ENCODE data around the gene PSMG1. TPM values are rescaled to one million over a fixed set of nuclear protein-coding genes. Genes with fewer than 3 reads are reported as not detected.
"Not testable (repeated sequence)": the region's sequence is repeated elsewhere in the genome, so short reads cannot be mapped to it uniquely, and the experiment has no call there.

The PSMG1 gene
- total RNA-seq, 4 donors from 2014 or later, result 12.9 to 53.5 (median 30.3) TPM

DNA sequence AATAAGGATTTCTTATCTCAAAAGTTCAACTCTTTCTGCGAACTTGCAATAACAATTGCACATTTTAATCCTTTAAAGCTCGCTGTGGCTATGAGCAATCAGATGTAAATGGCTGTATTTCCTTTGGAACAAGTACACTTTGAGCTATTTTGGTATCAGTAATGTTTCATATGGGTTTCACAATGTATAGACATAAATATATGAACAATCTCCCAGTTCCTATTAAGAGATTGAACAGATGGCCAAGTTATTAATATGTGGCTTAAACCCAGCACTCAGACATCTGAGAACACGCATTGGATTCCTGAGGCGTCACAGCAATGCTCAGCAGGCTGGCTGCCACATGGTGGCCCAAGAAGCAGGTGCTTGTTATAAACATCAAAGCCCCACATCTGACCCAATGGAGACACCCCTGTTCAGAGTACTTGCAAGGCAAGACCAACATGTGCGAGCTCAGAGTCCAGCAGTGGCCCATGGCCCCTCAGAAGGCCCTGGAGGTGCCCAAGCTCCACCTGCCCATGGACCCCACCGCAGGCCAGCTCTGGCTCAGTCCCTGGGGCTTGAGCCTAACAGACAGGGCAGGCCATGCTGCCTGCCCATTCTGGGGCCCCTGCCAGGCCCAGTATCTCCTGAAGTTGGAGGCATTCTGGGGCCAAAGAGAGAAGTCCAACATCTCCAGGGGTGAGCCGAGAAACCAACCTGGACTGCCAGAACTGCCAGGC, 23.7 kb downstream of the PSMG1 start:
- H3K27me3 ChIP-seq, result no peaks in the 10 kb centered on the region
- TF ChIP-seq, protein P1, sequence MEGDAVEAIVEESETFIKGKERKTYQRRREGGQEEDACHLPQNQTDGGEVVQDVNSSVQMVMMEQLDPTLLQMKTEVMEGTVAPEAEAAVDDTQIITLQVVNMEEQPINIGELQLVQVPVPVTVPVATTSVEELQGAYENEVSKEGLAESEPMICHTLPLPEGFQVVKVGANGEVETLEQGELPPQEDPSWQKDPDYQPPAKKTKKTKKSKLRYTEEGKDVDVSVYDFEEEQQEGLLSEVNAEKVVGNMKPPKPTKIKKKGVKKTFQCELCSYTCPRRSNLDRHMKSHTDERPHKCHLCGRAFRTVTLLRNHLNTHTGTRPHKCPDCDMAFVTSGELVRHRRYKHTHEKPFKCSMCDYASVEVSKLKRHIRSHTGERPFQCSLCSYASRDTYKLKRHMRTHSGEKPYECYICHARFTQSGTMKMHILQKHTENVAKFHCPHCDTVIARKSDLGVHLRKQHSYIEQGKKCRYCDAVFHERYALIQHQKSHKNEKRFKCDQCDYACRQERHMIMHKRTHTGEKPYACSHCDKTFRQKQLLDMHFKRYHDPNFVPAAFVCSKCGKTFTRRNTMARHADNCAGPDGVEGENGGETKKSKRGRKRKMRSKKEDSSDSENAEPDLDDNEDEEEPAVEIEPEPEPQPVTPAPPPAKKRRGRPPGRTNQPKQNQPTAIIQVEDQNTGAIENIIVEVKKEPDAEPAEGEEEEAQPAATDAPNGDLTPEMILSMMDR (IDR thresholded peaks at IDR 0.05 in 4 of 5, conservative IDR thresholded peaks at IDR 0.05 in 1 of 5), result no peak
- no peak for TF ChIP-seq POLR2A (IDR thresholded peaks at IDR 0.05)
- no peak for DNase-seq
- no peak overlapping the region for H3K27ac ChIP-seq
- peaks cover 0 to under 1% (median 0%) of the 10 kb centered on the region in 3 donors for H3K9me3 ChIP-seq
- H3K36me3 ChIP-seq, result no peaks in the 10 kb centered on the region
- H3K4me3 ChIP-seq, result no peak overlapping the region
- in situ Hi-C loops (cut with MboI; ENCODE audit: low sequenced_read_pairs in 4 of 4) (no loop called here), intact Hi-C loops (cut with DNase I; ENCODE audit: low total_unique reads) (loop anchor here (1.0 kb wide), 1 partner anchor 20 kb away; no protein-coding TSS in a partner anchor)
- ATAC-seq, result no peak
- H3K4me1 ChIP-seq, result peaks cover 0 to 7% of the 10 kb centered on the region in 2 donors

DNA sequence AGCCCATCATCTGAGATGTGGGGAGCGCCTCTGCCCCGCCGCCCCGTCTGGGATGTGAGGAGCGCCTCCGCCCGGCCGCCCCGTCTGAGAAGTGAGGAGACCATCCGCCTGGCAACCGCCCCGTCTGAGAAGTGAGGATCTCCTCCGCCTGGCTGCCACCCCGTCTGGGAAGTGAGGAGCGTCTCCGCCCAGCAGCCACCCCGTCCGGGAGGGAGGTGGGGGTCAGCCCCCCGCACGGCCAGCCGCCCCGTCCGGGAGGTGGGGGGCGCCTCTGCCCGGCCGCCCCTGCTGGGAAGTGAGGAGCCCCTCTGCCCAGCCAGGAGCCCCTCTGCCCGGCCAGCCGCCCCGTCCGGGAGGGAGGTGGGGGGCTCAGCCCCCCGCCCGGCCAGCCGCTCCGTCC, 26.0 kb downstream of the PSMG1 start:
- H3K9me3 ChIP-seq; H3K27ac ChIP-seq; in situ Hi-C loops (cut with MboI; ENCODE audit: low sequenced_read_pairs in 4 of 4); H3K4me3 ChIP-seq; ATAC-seq; H3K36me3 ChIP-seq; intact Hi-C loops (cut with DNase I; ENCODE audit: low total_unique reads); DNase-seq; H3K27me3 ChIP-seq; H3K4me1 ChIP-seq: not testable (repeated sequence)

DNA sequence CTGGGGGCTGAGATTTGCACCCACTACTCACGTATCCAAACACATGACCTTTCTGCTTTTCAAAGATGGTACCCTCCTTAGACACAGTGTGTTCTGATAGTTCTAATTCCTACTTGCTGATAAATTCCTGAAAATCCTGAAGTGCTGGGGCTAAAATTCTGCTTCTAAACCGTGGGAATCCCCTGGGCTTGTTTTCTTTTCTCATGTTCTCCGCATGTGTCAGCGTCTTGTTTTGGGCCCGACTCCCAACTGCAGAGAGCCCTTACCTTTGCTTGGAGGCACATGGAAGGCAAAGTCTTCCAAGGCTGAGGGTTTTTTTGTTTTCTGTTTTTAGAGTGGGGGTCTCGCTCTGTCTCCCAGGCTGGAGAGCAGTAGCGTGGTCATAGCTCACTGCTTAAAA, 27.2 kb downstream of the PSMG1 start:
- in situ Hi-C loops (cut with MboI; ENCODE audit: low sequenced_read_pairs in 4 of 4) (no loop called here), intact Hi-C loops (cut with DNase I; ENCODE audit: low total_unique reads) (no loop called here)
- H3K4me1 ChIP-seq, result peaks cover 5 to 7% of the 10 kb centered on the region in 2 donors
- no peak overlapping the region for H3K27ac ChIP-seq
- TF ChIP-seq, protein P1 (IDR thresholded peaks at IDR 0.05 in 4 of 5, conservative IDR thresholded peaks at IDR 0.05 in 1 of 5), result no peak
- TF ChIP-seq POLR2A (IDR thresholded peaks at IDR 0.05), result no peak
- no peaks in the 10 kb centered on the region for H3K9me3 ChIP-seq
- DNase-seq, result no peak
- ATAC-seq, result no peak
- H3K27me3 ChIP-seq, result no peaks in the 10 kb centered on the region
- H3K36me3 ChIP-seq, result no peaks in the 10 kb centered on the region
- no peak overlapping the region for H3K4me3 ChIP-seq

DNA sequence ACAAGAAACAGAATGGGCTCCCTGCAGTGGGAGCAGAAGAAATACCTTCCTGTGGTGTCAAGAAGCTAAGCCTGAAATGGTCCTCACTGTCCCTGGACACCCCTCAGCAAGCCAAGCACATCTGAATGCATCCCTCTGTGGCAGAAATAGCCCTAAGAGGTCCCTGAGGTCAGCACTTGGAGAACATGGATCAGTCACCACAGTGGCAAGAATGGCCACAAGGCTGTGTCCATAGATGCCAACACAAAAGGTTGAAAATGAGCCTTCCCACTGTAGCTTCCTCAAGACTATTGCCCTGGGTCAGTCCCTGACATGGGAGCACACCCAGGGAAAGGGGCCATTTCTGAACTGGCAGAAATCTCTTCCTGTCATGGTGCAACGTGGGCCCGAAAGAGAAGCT, 27.7 kb downstream of the PSMG1 start:
- H3K9me3 ChIP-seq, result no peaks in the 10 kb centered on the region

DNA sequence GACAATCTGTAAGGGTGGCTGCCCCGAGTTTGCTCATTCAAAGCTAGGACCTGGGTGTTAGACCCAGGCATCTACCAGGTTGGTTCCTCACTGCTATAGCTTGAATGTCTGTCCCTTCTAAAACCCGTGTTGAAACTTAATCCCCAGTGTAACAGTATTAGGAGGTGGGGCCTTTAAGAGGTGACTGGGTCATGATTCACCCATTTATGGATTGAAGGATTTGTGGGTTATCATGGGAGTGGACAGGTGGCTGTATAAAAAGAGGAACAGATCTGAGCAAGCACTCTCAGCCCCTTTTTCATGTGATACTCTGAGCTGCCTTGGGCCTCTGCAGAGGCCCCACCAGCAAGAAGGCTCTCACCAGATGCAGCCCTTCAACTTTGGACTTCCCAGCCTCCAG, 29.4 kb downstream of the PSMG1 start:
- H3K4me1 ChIP-seq, result peaks cover 0 to 5% of the 10 kb centered on the region in 2 donors
- no peaks in the 10 kb centered on the region for H3K27me3 ChIP-seq
- no peak for ATAC-seq
- no peak overlapping the region for H3K4me3 ChIP-seq
- H3K9me3 ChIP-seq, result no peaks in the 10 kb centered on the region
- intact Hi-C loops (cut with DNase I; ENCODE audit: low total_unique reads), result no loop called here
- no peaks in the 10 kb centered on the region for H3K36me3 ChIP-seq
- in situ Hi-C loops (cut with MboI; ENCODE audit: low sequenced_read_pairs in 4 of 4), result no loop called here
- no peak for TF ChIP-seq POLR2A (IDR thresholded peaks at IDR 0.05)
- TF ChIP-seq, protein P1 (IDR thresholded peaks at IDR 0.05 in 4 of 5, conservative IDR thresholded peaks at IDR 0.05 in 1 of 5), result no peak
- no peak for DNase-seq
- H3K27ac ChIP-seq, result no peak overlapping the region

More for the DNA sequence above, 27.7 kb downstream of the PSMG1 start:
- Histone ChIP-seq H3K27me3 (no peaks in the 10 kb centered on the region), H3K4me3 (no peak overlapping the region), H3K4me1 (peaks cover 5 to 7% of the 10 kb centered on the region in 2 donors), H3K36me3 (no peaks in the 10 kb centered on the region), H3K27ac (no peak overlapping the region)
- DNase-seq (no peak), ATAC-seq (no peak)
- TF ChIP-seq POLR2A (IDR thresholded peaks at IDR 0.05), result no peak
- TF ChIP-seq, protein P1 (IDR thresholded peaks at IDR 0.05 in 4 of 5, conservative IDR thresholded peaks at IDR 0.05 in 1 of 5), result no peak
- intact Hi-C loops (cut with DNase I; ENCODE audit: low total_unique reads) (no loop called here), in situ Hi-C loops (cut with MboI; ENCODE audit: low sequenced_read_pairs in 4 of 4) (no loop called here)
